Mesendoderm (in vitro differentiated cells): ENCODE measurements around the gene TMEM190.

Experiments used
- DNase-seq: peaks from one replicate; pipeline ENCODE4 v3.0.0; 2013
- H2AK5ac ChIP-seq: 2 replicates; pipeline ENCODE4 v1.6.1; 2013; ENCODE audit warnings: low read length, inconsistent platforms
- H2BK120ac ChIP-seq: 2 replicates; pipeline ENCODE4 v1.6.1; 2013; ENCODE audit warnings: low read depth, mild to moderate bottlenecking, low read length, moderate library complexity, mixed read lengths
- H2BK15ac ChIP-seq: replicated peaks from 2 replicates; pipeline ENCODE4 v1.6.1; 2013; ENCODE audit warnings: low read depth, mild to moderate bottlenecking, moderate library complexity
- H2BK5ac ChIP-seq: 2 replicates; pipeline ENCODE4 v1.6.1; 2013; ENCODE audit warnings: low read length, inconsistent platforms
- H3K18ac ChIP-seq: 2 replicates; pipeline ENCODE4 v1.6.1; 2013; ENCODE audit warnings: mild to moderate bottlenecking, low read length, mixed read lengths
- H3K23ac ChIP-seq: one replicate; pipeline ENCODE4 v1.6.1; 2013; ENCODE audit warnings: low read length
- H3K27ac ChIP-seq: 2 replicates; pipeline ENCODE4 v1.5.1; 2013; ENCODE audit warnings: low read depth, mild to moderate bottlenecking, inconsistent platforms, low read length, moderate library complexity
- H3K27me3 ChIP-seq: 2 replicates; pipeline ENCODE4 v1.6.1; 2013; ENCODE audit warnings: low read length, control low read depth, mild to moderate bottlenecking, inconsistent platforms; ENCODE audit not compliant: insufficient read depth, poor library complexity
- H3K36me3 ChIP-seq: 2 replicates; pipeline ENCODE4 v1.6.1; 2013; ENCODE audit warnings: low read length, inconsistent platforms; ENCODE audit not compliant: control insufficient read depth, insufficient read depth
- H3K4ac ChIP-seq: one replicate; pipeline ENCODE4 v1.6.1; 2013; ENCODE audit warnings: low read depth, mild to moderate bottlenecking, low read length, moderate library complexity
- H3K4me1 ChIP-seq: 2 replicates; pipeline ENCODE4 v1.6.1; 2013; ENCODE audit warnings: low read depth, low read length, inconsistent platforms; ENCODE audit not compliant: control insufficient read depth
- H3K4me2 ChIP-seq: 2 replicates; pipeline ENCODE4 v1.6.1; 2013; ENCODE audit warnings: low read length
- H3K4me3 ChIP-seq: 2 replicates; pipeline ENCODE4 v1.5.1; 2013; ENCODE audit warnings: mild to moderate bottlenecking, low read length
- H3K56ac ChIP-seq: one replicate; pipeline ENCODE4 v1.6.1; 2013; ENCODE audit warnings: low read length
- H3K79me1 ChIP-seq: 2 replicates; pipeline ENCODE4 v1.6.1; 2013; ENCODE audit warnings: low read length, inconsistent platforms
- H3K79me2 ChIP-seq: 2 replicates; pipeline ENCODE4 v1.6.1; 2013; ENCODE audit warnings: mild to moderate bottlenecking, low read length; ENCODE audit not compliant: control insufficient read depth, insufficient read depth
- H3K9ac ChIP-seq: 2 replicates; pipeline ENCODE4 v1.6.1; 2013; ENCODE audit warnings: low read length, inconsistent platforms
- H4K5ac ChIP-seq: one replicate; pipeline ENCODE4 v1.6.1; 2013; ENCODE audit warnings: low read length
- H4K8ac ChIP-seq: one replicate; pipeline ENCODE4 v1.6.1; 2013; ENCODE audit warnings: low read depth, mild to moderate bottlenecking, control low read depth, low read length, moderate library complexity
- WGBS: extraction: QIAGEN DNeasy Blood & Tissue Kit; methylation state at CpG from one replicate; pipeline ENCODE4 v1.1.7; 2013; ENCODE audit warnings: low lambda C conversion rate, missing lambda C conversion rate; ENCODE audit not compliant: insufficient coverage; ENCODE audit errors: extremely low coverage; 5-methylcytosine and 5-hydroxymethylcytosine counted together

Gene TMEM190

GRCh38 chr19:55372316-55373081, 4.1 kb upstream of the TMEM190 start:
- peaks cover 3% of the 10 kb centered on the region for H3K27me3 ChIP-seq
- peak; percentile 73 for DNase-seq
- no peak overlapping the region for H3K23ac ChIP-seq
- no peak overlapping the region for H3K4ac ChIP-seq
- H3K4me2 ChIP-seq, result no peak overlapping the region
- no peak overlapping the region for H3K9ac ChIP-seq
- H4K5ac ChIP-seq, result no peak overlapping the region
- H3K4me1 ChIP-seq, result peaks cover 4% of the 10 kb centered on the region
- no peak overlapping the region for H2AK5ac ChIP-seq
- no peak overlapping the region for H4K8ac ChIP-seq
- H2BK120ac ChIP-seq, result no peak overlapping the region
- no peaks in the 10 kb centered on the region for H3K36me3 ChIP-seq
- H3K4me3 ChIP-seq, result no peak overlapping the region
- H3K79me1 ChIP-seq, result no peaks in the 10 kb centered on the region
- H2BK5ac ChIP-seq, result no peak overlapping the region
- H3K56ac ChIP-seq, result peak overlapping the region; percentile 74
- no peak overlapping the region for H2BK15ac ChIP-seq
- no peak overlapping the region for H3K27ac ChIP-seq
- WGBS, result no CpG with 5 or more reads among the region's 24 CpGs
- H3K79me2 ChIP-seq, result no peaks in the 10 kb centered on the region
- H3K18ac ChIP-seq, result peak overlapping the region; percentile 7

- Histone ChIP-seq H3K36me3 (no peaks in the 10 kb centered on the region), H3K79me1 (no peaks in the 10 kb centered on the region), H4K5ac (no peak overlapping the region), H3K23ac (no peak overlapping the region), H3K27me3 (peaks cover 3% of the 10 kb centered on the region), H4K8ac (no peak overlapping the region), H3K79me2 (no peaks in the 10 kb centered on the region), H3K4ac (no peak overlapping the region), H2BK15ac (no peak overlapping the region), H2BK120ac (no peak overlapping the region), H2AK5ac (no peak overlapping the region), H3K9ac (no peak overlapping the region), H3K4me2 (no peak overlapping the region), H3K18ac (peak overlapping the region; percentile 7), H2BK5ac (no peak overlapping the region), H3K4me1 (peaks cover 5% of the 10 kb centered on the region), H3K27ac (peak overlapping the region; percentile 75), H3K4me3 (no peak overlapping the region), H3K56ac (peak overlapping the region; percentile 62)
- whole genome bisulfite sequencing, result no CpG with 5 or more reads among the region's 9 CpGs
- DNase-seq, result no peak
Measured at GRCh38 chr19:55373306-55373992, 3.2 kb upstream of the TMEM190 start.

- no peak overlapping the region for H2BK120ac ChIP-seq
- peak overlapping the region; percentile 7 for H3K18ac ChIP-seq
- peak; percentile 68 for DNase-seq
- H3K4me1 ChIP-seq, result peaks cover 5% of the 10 kb centered on the region
- no peaks in the 10 kb centered on the region for H3K36me3 ChIP-seq
- no peak overlapping the region for H2BK15ac ChIP-seq
- no peak overlapping the region for H3K4me3 ChIP-seq
- H2AK5ac ChIP-seq, result no peak overlapping the region
- no peak overlapping the region for H3K4ac ChIP-seq
- H4K5ac ChIP-seq, result no peak overlapping the region
- no peak overlapping the region for H3K4me2 ChIP-seq
- H2BK5ac ChIP-seq, result no peak overlapping the region
- WGBS, result no CpG with 5 or more reads among the region's 31 CpGs
- H3K23ac ChIP-seq, result no peak overlapping the region
- no peaks in the 10 kb centered on the region for H3K79me1 ChIP-seq
- no peak overlapping the region for H4K8ac ChIP-seq
- peaks cover 3% of the 10 kb centered on the region for H3K27me3 ChIP-seq
- no peaks in the 10 kb centered on the region for H3K79me2 ChIP-seq
- peak overlapping the region; percentile 37 for H3K9ac ChIP-seq
- peak overlapping the region; percentile 62 for H3K56ac ChIP-seq
- peak overlapping the region; percentile 75 for H3K27ac ChIP-seq
Measured at GRCh38 chr19:55373993-55374757, 2.5 kb upstream of the TMEM190 start.

GRCh38 chr19:55377356-55378131, 918 bp downstream of the TMEM190 start:
- peak overlapping the region; percentile 7 for H3K4me2 ChIP-seq
- no peak overlapping the region for H3K23ac ChIP-seq
- H2AK5ac ChIP-seq, result no peak overlapping the region
- H3K56ac ChIP-seq, result peak overlapping the region; percentile 50
- no peak overlapping the region for H3K4me3 ChIP-seq
- no peaks in the 10 kb centered on the region for H3K79me1 ChIP-seq
- no peaks in the 10 kb centered on the region for H3K36me3 ChIP-seq
- H3K27me3 ChIP-seq, result no peaks in the 10 kb centered on the region
- peak overlapping the region; percentile 12 for H3K18ac ChIP-seq
- H3K4me1 ChIP-seq, result peaks cover 5% of the 10 kb centered on the region
- H4K8ac ChIP-seq, result no peak overlapping the region
- H3K9ac ChIP-seq, result peak overlapping the region; percentile 38
- H4K5ac ChIP-seq, result no peak overlapping the region
- no peak overlapping the region for H2BK15ac ChIP-seq
- no peak for DNase-seq
- no peak overlapping the region for H2BK120ac ChIP-seq
- H2BK5ac ChIP-seq, result no peak overlapping the region
- H3K79me2 ChIP-seq, result no peaks in the 10 kb centered on the region
- no peak overlapping the region for H3K4ac ChIP-seq
- H3K27ac ChIP-seq, result no peak overlapping the region
- no CpG with 5 or more reads among the region's 43 CpGs for WGBS

DNA sequence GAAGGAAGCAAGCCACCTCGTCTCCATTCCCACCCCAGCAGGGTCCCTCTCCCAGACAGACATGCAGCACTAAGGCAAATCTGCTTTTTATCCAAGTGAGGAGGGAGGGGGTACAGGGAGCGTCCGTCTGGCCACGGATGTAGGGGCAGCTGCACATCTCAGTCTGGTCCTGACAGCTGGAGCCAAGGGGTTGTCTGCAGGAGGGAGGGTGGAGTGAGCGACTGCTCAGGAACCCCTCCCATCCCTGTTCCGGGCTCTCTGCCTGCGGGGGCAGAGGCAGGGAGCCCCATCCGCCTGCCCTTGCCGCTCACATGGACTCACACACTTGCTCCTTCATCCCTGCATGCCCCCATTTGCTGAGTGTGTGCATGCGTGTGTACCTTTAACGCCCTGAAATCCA, 2.5 kb downstream of the TMEM190 start:
- H2BK15ac ChIP-seq, result no peak overlapping the region
- H2BK5ac ChIP-seq, result no peak overlapping the region
- H3K23ac ChIP-seq, result no peak overlapping the region
- no peak overlapping the region for H3K4me3 ChIP-seq
- no peak overlapping the region for H2AK5ac ChIP-seq
- no peak overlapping the region for H3K9ac ChIP-seq
- no peak overlapping the region for H4K8ac ChIP-seq
- WGBS, result no CpG with 5 or more reads among the region's 11 CpGs
- no peak for DNase-seq
- H3K4me1 ChIP-seq, result peaks cover 5% of the 10 kb centered on the region
- no peaks in the 10 kb centered on the region for H3K36me3 ChIP-seq
- no peak overlapping the region for H3K18ac ChIP-seq
- H3K27ac ChIP-seq, result no peak overlapping the region
- H3K79me2 ChIP-seq, result no peaks in the 10 kb centered on the region
- no peak overlapping the region for H2BK120ac ChIP-seq
- H3K4me2 ChIP-seq, result no peak overlapping the region
- no peak overlapping the region for H3K4ac ChIP-seq
- H3K27me3 ChIP-seq, result no peaks in the 10 kb centered on the region
- H3K56ac ChIP-seq, result no peak overlapping the region
- H4K5ac ChIP-seq, result no peak overlapping the region
- H3K79me1 ChIP-seq, result no peaks in the 10 kb centered on the region
